Measurements from ENCODE around the gene HSDL1. TPM values are rescaled to one million over a fixed set of nuclear protein-coding genes. Genes with fewer than 3 reads are reported as not detected.

The HSDL1 gene
- total RNA-seq, 4 donors from 2014 or later, result 11.1 to 39.8 (median 20.6) TPM

DNA sequence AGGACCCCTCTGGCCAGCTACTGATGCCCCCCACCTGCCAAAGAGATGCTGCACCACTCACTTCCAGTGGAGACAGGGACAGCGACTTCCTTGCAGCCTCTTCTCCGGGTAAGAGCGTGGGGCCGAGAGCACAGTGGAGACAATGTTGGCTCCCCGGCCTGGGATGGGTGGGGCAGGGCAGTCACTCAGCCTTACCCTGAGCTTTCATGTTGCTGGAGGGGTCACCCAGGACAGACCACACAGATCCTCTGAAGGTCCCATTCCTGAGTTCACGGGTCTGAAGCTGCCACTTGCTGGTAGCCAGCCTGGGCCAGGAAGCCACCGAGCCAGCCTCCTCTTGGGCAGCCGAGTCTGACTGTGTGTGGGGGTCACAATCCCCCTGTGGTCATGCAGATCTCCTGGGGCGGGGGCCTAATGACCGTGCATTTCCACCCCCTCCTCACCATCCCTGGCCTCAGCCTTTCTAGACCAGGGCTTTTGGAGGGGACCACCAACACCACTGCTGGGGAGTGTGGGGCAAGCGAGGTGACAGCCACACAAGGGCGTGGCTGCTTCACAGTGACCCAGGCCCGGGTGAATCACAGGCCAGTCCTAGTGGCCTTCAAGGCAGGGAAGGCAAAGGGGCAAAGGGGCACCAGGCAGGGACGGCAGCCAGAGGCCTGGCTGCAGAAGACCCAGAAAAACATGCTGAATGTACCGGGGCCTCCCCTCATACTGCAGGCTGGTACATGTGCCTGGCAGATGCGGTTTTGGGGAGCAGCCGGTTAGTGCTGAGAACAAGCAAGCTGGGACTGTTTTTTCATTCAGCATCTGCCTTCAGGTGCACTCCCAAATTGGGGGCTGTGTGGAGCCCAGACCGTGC, 31.4 kb upstream of the HSDL1 start:
- Histone ChIP-seq H3K27me3 (no peaks in the 10 kb centered on the region), H3K27ac (peak overlapping the region; percentile 56 to 96 (median 83)), H3K4me1 (peaks cover 0 to 42% (median 31%) of the 10 kb centered on the region in 4 donors), H3K36me3 (peaks cover 0 to 33% (median 13%) of the 10 kb centered on the region in 3 donors), H3K4me3 (peak overlapping the region in 1 of 4 donors; percentile 7), H3K9me3 (no peaks in the 10 kb centered on the region)
- WGBS, 2 donors, result 35 to 36% methylated on average over 17 to 18 of the region's 18 CpGs
- TF ChIP-seq EP300 (IDR thresholded peaks at IDR 0.05) (no peak), POLR2A (IDR thresholded peaks at IDR 0.05) (no peak)
- TF ChIP-seq, protein P1, sequence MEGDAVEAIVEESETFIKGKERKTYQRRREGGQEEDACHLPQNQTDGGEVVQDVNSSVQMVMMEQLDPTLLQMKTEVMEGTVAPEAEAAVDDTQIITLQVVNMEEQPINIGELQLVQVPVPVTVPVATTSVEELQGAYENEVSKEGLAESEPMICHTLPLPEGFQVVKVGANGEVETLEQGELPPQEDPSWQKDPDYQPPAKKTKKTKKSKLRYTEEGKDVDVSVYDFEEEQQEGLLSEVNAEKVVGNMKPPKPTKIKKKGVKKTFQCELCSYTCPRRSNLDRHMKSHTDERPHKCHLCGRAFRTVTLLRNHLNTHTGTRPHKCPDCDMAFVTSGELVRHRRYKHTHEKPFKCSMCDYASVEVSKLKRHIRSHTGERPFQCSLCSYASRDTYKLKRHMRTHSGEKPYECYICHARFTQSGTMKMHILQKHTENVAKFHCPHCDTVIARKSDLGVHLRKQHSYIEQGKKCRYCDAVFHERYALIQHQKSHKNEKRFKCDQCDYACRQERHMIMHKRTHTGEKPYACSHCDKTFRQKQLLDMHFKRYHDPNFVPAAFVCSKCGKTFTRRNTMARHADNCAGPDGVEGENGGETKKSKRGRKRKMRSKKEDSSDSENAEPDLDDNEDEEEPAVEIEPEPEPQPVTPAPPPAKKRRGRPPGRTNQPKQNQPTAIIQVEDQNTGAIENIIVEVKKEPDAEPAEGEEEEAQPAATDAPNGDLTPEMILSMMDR (IDR thresholded peaks at IDR 0.05), result no peak
- DNase-seq (ENCODE audit: low spot score in 2 of 2), result no peak

DNA sequence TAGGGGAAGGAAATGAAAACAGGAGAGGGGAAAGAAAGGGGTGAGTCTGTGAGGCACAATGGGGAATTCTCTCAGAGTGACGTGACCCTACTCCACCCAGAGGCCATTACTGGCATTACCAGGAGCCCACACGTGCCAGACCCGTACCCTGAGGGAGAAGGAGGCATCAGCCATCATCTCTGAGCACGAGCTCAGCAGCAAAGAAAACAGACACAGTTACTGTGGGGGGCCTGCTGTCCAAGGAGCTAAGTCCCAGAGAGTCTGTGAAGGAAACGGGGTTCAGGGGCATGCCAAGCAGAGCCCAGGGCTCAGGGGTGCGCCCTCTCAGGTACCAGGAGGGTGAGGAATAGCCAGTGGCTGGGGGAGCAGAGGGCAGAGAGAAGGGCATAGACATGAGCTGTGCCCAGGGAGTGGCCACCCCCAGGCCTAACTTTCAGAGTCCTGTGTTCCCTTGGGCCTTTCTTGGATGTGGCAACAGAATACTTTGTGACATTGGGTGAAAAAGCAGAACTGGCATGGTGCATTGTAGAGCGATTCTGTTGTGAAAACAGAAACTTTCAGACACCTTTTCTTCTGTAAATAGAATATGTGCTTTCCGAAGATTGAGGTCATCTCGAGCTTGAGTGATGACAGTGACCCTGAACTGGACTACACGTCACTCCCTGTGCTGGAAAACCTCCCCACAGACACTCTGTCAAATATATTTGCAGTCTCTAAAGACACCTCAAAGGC, 30.5 kb upstream of the HSDL1 start:
- Histone ChIP-seq H3K27ac (peak overlapping the region; percentile 56 to 96 (median 83)), H3K27me3 (no peaks in the 10 kb centered on the region), H3K36me3 (peaks cover 0 to 24% (median 4%) of the 10 kb centered on the region in 3 donors), H3K4me1 (peaks cover 0 to 42% (median 31%) of the 10 kb centered on the region in 4 donors), H3K9me3 (no peaks in the 10 kb centered on the region), H3K4me3 (no peak overlapping the region)
- TF ChIP-seq, protein P1 (IDR thresholded peaks at IDR 0.05), result peak; percentile 42 to 86 (median 63)
- no peak for TF ChIP-seq EP300 (IDR thresholded peaks at IDR 0.05)
- 33 to 57% methylated on average over 10 of the region's 10 CpGs for whole genome bisulfite sequencing, 2 donors
- DNase-seq (ENCODE audit: low spot score in 2 of 2), result peak; percentile 51 to 64

DNA sequence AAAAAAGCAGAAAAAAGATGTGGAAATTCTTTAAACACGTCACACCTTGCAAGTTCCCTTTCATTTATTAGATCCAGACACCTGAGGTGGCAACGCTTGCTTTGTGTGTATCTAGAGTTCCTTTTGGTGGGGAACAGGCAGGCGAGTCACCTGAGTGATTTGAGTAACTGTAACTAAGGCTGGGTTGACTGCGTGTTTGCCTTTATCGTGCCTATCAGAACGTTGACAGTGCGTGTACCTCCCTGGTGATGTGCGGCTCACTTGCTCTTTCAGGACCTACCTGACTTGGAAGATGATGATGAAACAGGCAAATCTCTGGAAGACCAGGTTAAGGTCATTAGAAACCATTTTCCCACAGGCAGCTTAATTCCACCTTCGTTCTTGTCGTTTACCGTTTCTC, 29.4 kb upstream of the HSDL1 start:
- Histone ChIP-seq H3K36me3 (peaks cover 0 to 13% (median 3%) of the 10 kb centered on the region in 3 donors), H3K4me3 (no peak overlapping the region), H3K27ac (peak overlapping the region in 2 of 4 donors; percentile 76 to 90), H3K9me3 (no peaks in the 10 kb centered on the region), H3K27me3 (no peaks in the 10 kb centered on the region), H3K4me1 (peaks cover 0 to 42% (median 31%) of the 10 kb centered on the region in 4 donors)
- TF ChIP-seq EP300 (IDR thresholded peaks at IDR 0.05) (no peak), POLR2A (IDR thresholded peaks at IDR 0.05) (no peak)
- TF ChIP-seq, protein P1 (IDR thresholded peaks at IDR 0.05), result no peak
- DNase-seq (ENCODE audit: low spot score in 2 of 2), result no peak
- WGBS, 2 donors, result 80 to 85% methylated on average over 11 of the region's 11 CpGs

DNA sequence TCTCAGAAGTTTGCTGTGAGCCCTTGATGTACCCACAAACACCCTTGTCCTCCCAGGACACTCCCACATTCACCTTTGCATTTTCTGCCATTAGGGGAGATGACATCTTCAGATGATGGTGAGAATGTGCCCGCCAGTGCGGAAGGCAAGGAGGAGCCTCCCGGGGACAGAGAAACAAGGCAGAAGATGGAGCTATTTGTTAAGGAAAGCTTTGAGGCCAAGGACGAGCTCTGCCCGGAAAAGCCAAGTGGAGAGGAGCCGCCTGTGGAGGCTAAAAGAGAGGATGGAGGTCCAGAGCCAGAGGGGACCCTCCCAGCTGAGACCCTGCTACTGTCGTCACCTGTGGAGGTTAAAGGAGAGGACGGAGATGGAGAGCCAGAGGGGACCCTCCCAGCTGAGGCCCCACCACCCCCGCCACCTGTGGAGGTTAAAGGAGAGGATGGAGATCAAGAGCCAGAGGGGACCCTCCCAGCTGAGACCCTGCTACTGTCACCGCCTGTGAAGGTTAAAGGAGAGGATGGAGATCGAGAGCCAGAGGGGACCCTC, 24.9 kb upstream of the HSDL1 start:
- no peaks in the 10 kb centered on the region for H3K9me3 ChIP-seq
- WGBS, 2 donors, result 78 to 85% methylated on average over 11 of the region's 11 CpGs
- DNase-seq (ENCODE audit: low spot score in 2 of 2), result no peak
- H3K27me3 ChIP-seq, result no peaks in the 10 kb centered on the region
- no peaks in the 10 kb centered on the region for H3K36me3 ChIP-seq
- no peak overlapping the region for H3K27ac ChIP-seq
- H3K4me1 ChIP-seq, result peaks cover 0 to 3% (median 0%) of the 10 kb centered on the region in 4 donors
- H3K4me3 ChIP-seq, result no peak overlapping the region
- no peak for TF ChIP-seq POLR2A (IDR thresholded peaks at IDR 0.05)

DNA sequence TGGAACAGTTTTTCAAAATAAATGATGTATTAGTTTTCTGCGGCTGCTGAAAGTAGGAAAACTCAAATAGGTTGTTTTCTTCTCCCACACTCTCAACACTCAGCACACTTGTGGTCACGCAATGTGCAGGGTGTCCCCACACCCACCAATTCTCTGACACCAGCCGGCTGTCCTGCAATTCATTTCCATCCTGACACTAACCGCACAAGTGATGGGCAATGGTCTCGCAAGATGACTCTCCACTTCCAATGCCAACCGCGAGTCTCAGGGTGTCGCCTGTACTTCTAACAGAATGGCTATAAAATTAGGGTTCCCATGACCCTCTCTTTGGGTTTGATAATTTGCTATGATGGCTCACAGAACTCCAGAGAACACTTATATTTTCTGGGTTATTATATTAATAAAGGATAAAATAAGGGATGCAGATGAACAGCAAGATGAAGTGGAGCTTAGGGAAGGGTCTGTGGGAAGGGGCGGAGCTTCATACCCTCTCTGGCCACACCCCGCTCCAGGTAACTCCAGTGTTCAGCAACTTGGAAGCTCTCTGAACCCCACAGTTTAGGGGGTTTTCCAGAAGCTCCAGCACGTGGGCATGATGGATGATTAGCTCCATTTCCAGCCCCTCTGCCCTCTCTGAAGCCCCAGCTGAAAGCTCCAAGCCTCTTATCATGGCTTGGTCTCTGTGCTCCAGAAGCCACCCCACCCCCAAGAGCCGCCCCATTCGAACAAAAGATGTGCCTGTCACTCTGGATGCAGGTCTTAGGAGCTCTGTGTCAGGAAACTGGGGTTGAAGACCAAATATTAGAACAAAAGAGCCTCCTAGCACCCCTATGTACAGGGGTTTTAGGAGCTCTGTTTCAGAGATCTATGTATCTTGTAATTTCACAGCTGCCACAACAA, 22.1 kb upstream of the HSDL1 start:
- no peak for DNase-seq (ENCODE audit: low spot score in 2 of 2)
- TF ChIP-seq, protein P1 (IDR thresholded peaks at IDR 0.05), result no peak
- TF ChIP-seq EP300 (IDR thresholded peaks at IDR 0.05), result no peak
- peaks cover 0 to 5% of the 10 kb centered on the region in 2 donors for H3K27me3 ChIP-seq
- H3K9me3 ChIP-seq, result no peaks in the 10 kb centered on the region
- no peaks in the 10 kb centered on the region for H3K4me1 ChIP-seq
- WGBS, 2 donors, result 79 to 80% methylated on average over 13 of the region's 13 CpGs
- H3K27ac ChIP-seq, result no peak overlapping the region
- no peaks in the 10 kb centered on the region for H3K36me3 ChIP-seq
- H3K4me3 ChIP-seq, result no peak overlapping the region

All from tibial nerve (tissue), 4 donors.